Omental fat pad (tissue), 4 donors: ENCODE measurements around the gene ATOX1. TPM values are rescaled to one million over a fixed set of nuclear protein-coding genes. Genes with fewer than 3 reads are reported as not detected.

Experiments used
- ATAC-seq: fragments of 150-250 bp; one replicate; pipeline ENCODE4 v1.9.1; 2016; ENCODE audit warnings: mild to moderate bottlenecking, moderate library complexity; ENCODE audit not compliant: low FRiP score
- DNase-seq: peaks from one replicate; pipeline ENCODE4 v3.0.0-alpha.2; 2019; ENCODE audit warnings: low spot score
- CTCF ChIP-seq, 3 donors: fragments of 450-650 bp; IDR thresholded peaks; one replicate each; pipeline ENCODE4 v1.5.1; 2016 to 2017; ENCODE audit warnings: antibody characterized with exemption in 3 of 3, mild to moderate bottlenecking in 3 of 3, moderate library complexity in 2 of 3
- total RNA-seq, 4 donors: library from RNA; depleted of rRNA; stranded (reverse); fragments of >200 nt; gene quantifications; one replicate each; pipeline ENCODE4 v1.1.0, GENCODE V29; 2016

ATOX1 gene
- total RNA-seq, 4 donors from 2014 or later: 81.5 to 162 (median 109) TPM

DNA sequence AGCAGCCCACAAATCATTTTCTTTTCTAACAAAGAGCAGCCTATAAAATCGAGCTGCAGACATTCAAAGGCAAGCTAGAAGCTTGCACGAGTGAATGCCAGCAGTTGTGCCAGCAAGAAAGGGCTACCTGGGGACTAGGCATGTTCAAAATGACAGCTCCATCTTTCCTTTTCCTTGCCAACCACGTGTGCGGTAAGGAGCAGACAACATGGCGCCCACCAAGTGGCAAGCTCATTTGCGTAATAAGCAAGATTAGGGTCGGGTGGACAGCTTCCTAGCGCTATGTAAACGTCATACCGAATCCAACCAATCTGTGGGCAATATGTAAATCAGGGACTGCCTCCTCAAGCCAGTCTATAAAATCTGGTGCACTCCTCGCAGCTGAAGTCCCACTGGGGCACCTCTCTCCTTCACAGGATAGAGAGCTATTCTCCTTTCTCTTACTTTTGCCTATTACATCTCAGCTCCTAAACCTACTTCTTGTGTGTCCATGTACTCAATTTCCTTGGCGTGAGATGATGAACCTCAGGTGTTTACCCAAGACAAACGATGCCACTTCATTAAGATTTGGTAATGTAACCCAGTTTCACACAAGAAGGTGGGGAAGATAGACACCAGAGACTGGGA is 49.2 kb downstream of the ATOX1 start:
- DNase-seq (no peak), ATAC-seq (no peak)
- no peak for TF ChIP-seq CTCF (IDR thresholded peaks at IDR 0.05)

DNA sequence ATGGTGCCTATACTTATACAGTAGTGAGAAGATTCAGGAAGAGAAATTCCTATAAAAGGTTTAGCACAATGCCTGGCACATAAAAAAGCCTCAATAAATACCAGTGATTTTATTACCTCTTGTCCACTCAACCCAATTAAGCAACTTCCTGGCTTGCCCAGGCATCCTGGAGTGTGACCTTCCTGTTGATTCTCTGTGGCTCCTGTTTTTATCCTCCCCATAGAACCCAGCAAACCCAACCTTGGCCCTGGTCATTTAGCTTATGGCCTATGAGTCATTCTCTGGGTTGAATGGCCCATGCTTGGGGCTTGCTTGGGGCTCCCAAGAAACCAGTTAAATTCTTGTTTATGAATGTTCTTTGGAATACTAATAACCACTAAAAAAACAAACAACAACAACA is 50.3 kb downstream of the ATOX1 start:
- no peak for TF ChIP-seq CTCF (IDR thresholded peaks at IDR 0.05)
- DNase-seq: no peak
- ATAC-seq: no peak

DNA sequence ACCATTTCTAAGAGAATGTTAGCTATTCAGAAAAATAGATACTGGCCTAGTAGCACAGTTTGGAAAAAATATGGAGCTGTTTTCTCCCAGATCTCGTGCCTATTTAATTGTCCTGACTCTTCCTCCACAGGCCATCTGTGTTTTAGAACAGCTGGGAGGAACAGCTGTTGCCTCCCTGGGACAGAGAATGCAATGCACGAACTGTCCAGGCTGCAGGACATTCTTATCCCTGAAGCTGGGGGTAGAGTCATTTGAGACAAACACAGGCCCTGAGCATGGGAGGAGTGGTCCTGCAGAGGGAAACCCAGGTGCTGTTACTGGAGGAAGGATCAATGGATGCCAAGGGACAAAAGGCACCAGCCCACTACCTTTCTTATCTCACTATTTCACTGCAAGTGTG is 50.9 kb downstream of the ATOX1 start:
- ATAC-seq (no peak), DNase-seq (no peak)
- TF ChIP-seq CTCF (IDR thresholded peaks at IDR 0.05): no peak

- TF ChIP-seq CTCF (IDR thresholded peaks at IDR 0.05): no peak
- ATAC-seq (peak; percentile 70), DNase-seq (no peak)
Observed at GRCh38 chr5:151706906-151707305, 51.5 kb downstream of the ATOX1 start.

DNA sequence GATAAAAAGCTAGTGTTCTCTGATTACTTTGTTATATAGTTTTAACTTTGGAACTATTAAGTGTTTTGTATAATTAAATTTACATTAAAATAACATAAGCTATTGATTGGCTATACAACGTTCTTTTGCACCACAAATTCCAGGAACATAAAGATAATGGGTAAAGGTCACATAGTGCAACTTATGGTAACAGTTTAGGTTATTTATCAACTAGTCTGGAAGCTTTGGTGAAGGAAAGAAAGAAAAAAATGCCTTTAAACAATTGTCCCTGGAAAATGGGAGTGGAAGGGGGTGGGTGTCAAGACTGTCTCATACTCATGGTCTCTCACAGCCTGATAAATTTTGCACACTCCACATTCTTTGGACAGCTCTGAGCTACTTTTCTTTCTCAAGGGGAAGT is 54.7 kb downstream of the ATOX1 start:
- no peak for TF ChIP-seq CTCF (IDR thresholded peaks at IDR 0.05)
- DNase-seq: no peak

DNA sequence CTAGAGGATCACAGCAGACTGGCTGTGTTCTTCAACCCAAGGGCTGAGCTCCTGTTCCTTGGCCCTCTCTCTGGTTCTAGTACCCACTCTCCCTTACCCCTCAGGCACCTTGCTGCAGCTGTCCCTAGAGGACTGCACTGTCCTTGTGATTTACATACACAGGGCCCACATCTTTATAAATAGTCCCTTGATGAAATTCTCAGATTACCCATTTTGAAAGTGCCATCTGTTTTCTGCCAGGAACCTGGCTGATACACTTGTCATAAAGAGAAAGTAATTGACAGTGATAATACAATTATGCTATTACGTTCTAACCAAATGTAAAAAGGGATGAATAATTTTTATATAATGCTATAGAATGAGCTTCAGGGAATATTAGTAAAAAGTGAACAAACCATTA is 55.2 kb downstream of the ATOX1 start:
- TF ChIP-seq CTCF (IDR thresholded peaks at IDR 0.05): no peak
- DNase-seq (no peak), ATAC-seq (no peak)

More for the DNA sequence above, 54.7 kb downstream of the ATOX1 start:
- no peak for ATAC-seq

GRCh38 chr5:151700820-151701219 is 57.6 kb downstream of the ATOX1 start:
- no peak for TF ChIP-seq CTCF (IDR thresholded peaks at IDR 0.05)
- no peak for DNase-seq
- no peak for ATAC-seq
